ENCODE measurements around the gene CAPN2. TPM values are rescaled to one million over a fixed set of nuclear protein-coding genes. Genes with fewer than 3 reads are reported as not detected.
A peak's percentile ranks its signal among the peaks of the same experiment; 100 is the strongest.

Gene CAPN2
- total and polyA plus RNA-seq, 7 experiments from 2014 or later = 57.6 to 195 (median 99.5) TPM

GRCh38 chr1:223714849-223715603, 2.7 kb downstream of the CAPN2 start:
- ATAC-seq (no peak), DNase-seq (no peak)
- Mint-ChIP-seq H3K36me3 (peaks cover 0 to 45% (median 19%) of the 10 kb centered on the region in 5 donors), H3K4me1 (peaks cover 56 to 80% (median 76%) of the 10 kb centered on the region in 7 donors), H3K27me3 (no peaks in the 10 kb centered on the region), H3K4me3 (peak overlapping the region; percentile 25 to 89 (median 71)), H3K9me3 (no peaks in the 10 kb centered on the region), H3K27ac (peak overlapping the region; percentile 80 to 95 (median 90))
- CTCF ChIA-PET = interaction anchor here (2.0 to 2.1 kb wide), 2 partner anchors 32 to 34 kb away, joined by 6 to 9 read pairs; no protein-coding TSS in a partner anchor
- peak overlapping the region; percentile 4 for H3K4me3 ChIP-seq (ENCODE audit: low read length)
- no peaks in the 10 kb centered on the region for H3K27me3 ChIP-seq (ENCODE audit: control insufficient read depth in 2 of 2, insufficient read depth in 2 of 2, low read length in 2 of 2)
- H3K36me3 ChIP-seq (ENCODE audit: control insufficient read depth in 2 of 3, insufficient read depth in 3 of 3, low read length in 3 of 3) = peaks cover 0 to 15% (median 7%) of the 10 kb centered on the region in 3 experiments
- intact Hi-C loops (cut with micrococcal nuclease) = loop anchor here (1.0 to 10.0 kb wide), 8 partner anchors 17 to 1970 kb away; partner anchors contain the start of genes NVL (in 2 of the 2), AIDA (in 1 of the 2), BROX (in 1 of the 2) and DEGS1 (in 1 of the 2)
- H3K27ac ChIP-seq (ENCODE audit: low read depth, low read length) = peak overlapping the region; percentile 83
- POLR2A ChIA-PET = no interaction called here
- H3K4me1 ChIP-seq (ENCODE audit: control insufficient read depth in 2 of 2, insufficient read depth in 2 of 2, low read length in 2 of 2) = peaks cover 65 to 67% of the 10 kb centered on the region in 2 donors
- no peaks in the 10 kb centered on the region for H3K9me3 ChIP-seq (ENCODE audit: control insufficient read depth in 2 of 3, low read length in 3 of 3)

GRCh38 chr1:223715604-223716172, 3.3 kb downstream of the CAPN2 start:
- H3K4me3 ChIP-seq (ENCODE audit: low read length) = peak overlapping the region; percentile 6
- no peaks in the 10 kb centered on the region for H3K27me3 ChIP-seq (ENCODE audit: control insufficient read depth in 2 of 2, insufficient read depth in 2 of 2, low read length in 2 of 2)
- peaks cover 66 to 67% of the 10 kb centered on the region in 2 donors for H3K4me1 ChIP-seq (ENCODE audit: control insufficient read depth in 2 of 2, insufficient read depth in 2 of 2, low read length in 2 of 2)
- H3K4me1 Mint-ChIP-seq = peaks cover 59 to 84% (median 77%) of the 10 kb centered on the region in 7 donors
- peaks cover 0 to 21% (median 12%) of the 10 kb centered on the region in 3 experiments for H3K36me3 ChIP-seq (ENCODE audit: control insufficient read depth in 2 of 3, insufficient read depth in 3 of 3, low read length in 3 of 3)
- ChIA-PET CTCF (interaction anchor here (1.1 to 2.1 kb wide), 4 partner anchors 17 to 35 kb away, joined by 5 to 9 read pairs (median 6); no protein-coding TSS in a partner anchor), POLR2A (interaction anchor here (1.1 to 4.2 kb wide), 3 partner anchors 13 to 46 kb away, joined by 4 to 38 read pairs (median 5); no protein-coding TSS in a partner anchor)
- H3K9me3 Mint-ChIP-seq = no peaks in the 10 kb centered on the region
- H3K27ac ChIP-seq (ENCODE audit: low read depth, low read length) = peak overlapping the region; percentile 83
- no peak for ATAC-seq
- intact Hi-C loops (cut with micrococcal nuclease) = loop anchor here (1.0 to 10.0 kb wide), 9 partner anchors 11 to 1971 kb away; partner anchors contain the start of genes AIDA (in 1 of the 2), BROX (in 1 of the 2), DEGS1 (in 1 of the 2) and DUSP10 (in 1 of the 2)
- peaks cover 1 to 50% (median 22%) of the 10 kb centered on the region in 5 donors for H3K36me3 Mint-ChIP-seq
- H3K9me3 ChIP-seq (ENCODE audit: control insufficient read depth in 2 of 3, low read length in 3 of 3) = no peaks in the 10 kb centered on the region
- DNase-seq = no peak
- no peaks in the 10 kb centered on the region for H3K27me3 Mint-ChIP-seq
- H3K4me3 Mint-ChIP-seq = peak overlapping the region; percentile 70 to 89 (median 79)
- H3K27ac Mint-ChIP-seq = peak overlapping the region; percentile 80 to 95 (median 90)

- Mint-ChIP-seq H3K4me1 (peaks cover 60 to 85% (median 75%) of the 10 kb centered on the region in 7 donors), H3K27ac (peak overlapping the region; percentile 80 to 95 (median 90)), H3K36me3 (peaks cover 6 to 54% (median 28%) of the 10 kb centered on the region in 5 donors), H3K27me3 (no peaks in the 10 kb centered on the region), H3K9me3 (no peaks in the 10 kb centered on the region), H3K4me3 (peak overlapping the region; percentile 66 to 82 (median 78))
- peaks cover 0 to 28% (median 15%) of the 10 kb centered on the region in 3 experiments for H3K36me3 ChIP-seq (ENCODE audit: control insufficient read depth in 2 of 3, insufficient read depth in 3 of 3, low read length in 3 of 3)
- peak in 8 of 9 donors; percentile 36 to 52 (median 46) for DNase-seq
- ATAC-seq = peak; percentile 63
- peak overlapping the region; percentile 83 for H3K27ac ChIP-seq (ENCODE audit: low read depth, low read length)
- H3K4me1 ChIP-seq (ENCODE audit: control insufficient read depth in 2 of 2, insufficient read depth in 2 of 2, low read length in 2 of 2) = peaks cover 61 to 66% of the 10 kb centered on the region in 2 donors
- H3K27me3 ChIP-seq (ENCODE audit: control insufficient read depth in 2 of 2, insufficient read depth in 2 of 2, low read length in 2 of 2) = no peaks in the 10 kb centered on the region
- intact Hi-C loops (cut with micrococcal nuclease) = loop anchor here (1.0 to 10.0 kb wide), 9 partner anchors 10 to 1972 kb away; partner anchors contain the start of genes AIDA (in 1 of the 2), BROX (in 1 of the 2), DEGS1 (in 1 of the 2) and DUSP10 (in 1 of the 2)
- CTCF ChIA-PET = interaction anchor here (0.6 to 2.1 kb wide), 6 partner anchors 10 to 35 kb away, joined by 3 to 9 read pairs (median 6); no protein-coding TSS in a partner anchor
- H3K4me3 ChIP-seq (ENCODE audit: low read length) = peak overlapping the region; percentile 6
- POLR2A ChIA-PET = interaction anchor here (0.7 to 4.2 kb wide), 8 partner anchors 12 to 467 kb away, joined by 3 to 38 read pairs (median 4); partner anchors contain the start of gene DEGS1
- H3K9me3 ChIP-seq (ENCODE audit: control insufficient read depth in 2 of 3, low read length in 3 of 3) = no peaks in the 10 kb centered on the region
Measured at GRCh38 chr1:223716302-223716862, 4.0 kb downstream of the CAPN2 start.

GRCh38 chr1:223717123-223717522, 4.8 kb downstream of the CAPN2 start:
- Mint-ChIP-seq H3K4me3 (peak overlapping the region; percentile 66 to 82 (median 78)), H3K36me3 (peaks cover 12 to 60% (median 34%) of the 10 kb centered on the region in 5 donors), H3K4me1 (peaks cover 60 to 86% (median 74%) of the 10 kb centered on the region in 7 donors), H3K27me3 (no peaks in the 10 kb centered on the region), H3K27ac (peak overlapping the region; percentile 80 to 95 (median 90)), H3K9me3 (no peaks in the 10 kb centered on the region)
- Histone ChIP-seq H3K27me3 (ENCODE audit: control insufficient read depth in 2 of 2, insufficient read depth in 2 of 2, low read length in 2 of 2) (no peaks in the 10 kb centered on the region), H3K4me3 (ENCODE audit: low read length) (peak overlapping the region; percentile 6), H3K27ac (ENCODE audit: low read depth, low read length) (peak overlapping the region; percentile 83), H3K9me3 (ENCODE audit: control insufficient read depth in 2 of 3, low read length in 3 of 3) (no peaks in the 10 kb centered on the region), H3K4me1 (ENCODE audit: control insufficient read depth in 2 of 2, insufficient read depth in 2 of 2, low read length in 2 of 2) (peaks cover 54 to 67% of the 10 kb centered on the region in 2 donors), H3K36me3 (ENCODE audit: control insufficient read depth in 2 of 3, insufficient read depth in 3 of 3, low read length in 3 of 3) (peaks cover 0 to 28% (median 15%) of the 10 kb centered on the region in 3 experiments)
- DNase-seq = no peak
- CTCF ChIA-PET = interaction anchor here (0.7 to 2.1 kb wide), 6 partner anchors 11 to 34 kb away, joined by 3 to 9 read pairs (median 6); no protein-coding TSS in a partner anchor
- intact Hi-C loops (cut with micrococcal nuclease) = loop anchor here (2.0 to 10.0 kb wide), 6 partner anchors 128 to 1972 kb away; partner anchors contain the start of genes AIDA (in 1 of the 2), BROX (in 1 of the 2), DEGS1 (in 1 of the 2) and DUSP10 (in 1 of the 2)
- POLR2A ChIA-PET = interaction anchor here (0.9 to 4.2 kb wide), 5 partner anchors 11 to 466 kb away, joined by 3 to 38 read pairs (median 3); partner anchors contain the start of gene DEGS1
- no peak for ATAC-seq

GRCh38 chr1:223717695-223718363, 5.5 kb downstream of the CAPN2 start:
- ChIA-PET CTCF (interaction anchor here (0.6 to 1.4 kb wide), 4 partner anchors 22 to 1727 kb away, joined by 3 to 4 read pairs (median 4); no protein-coding TSS in a partner anchor), POLR2A (interaction anchor here (1.0 to 4.2 kb wide), 2 partner anchors 10 to 19 kb away, joined by 3 to 38 read pairs; no protein-coding TSS in a partner anchor)
- peak; percentile 74 for ATAC-seq
- Mint-ChIP-seq H3K4me1 (peaks cover 60 to 89% (median 74%) of the 10 kb centered on the region in 7 donors), H3K27ac (peak overlapping the region in 8 of 9 donors; percentile 63 to 95 (median 86)), H3K9me3 (no peaks in the 10 kb centered on the region), H3K27me3 (no peaks in the 10 kb centered on the region), H3K36me3 (peaks cover 12 to 60% (median 34%) of the 10 kb centered on the region in 5 donors), H3K4me3 (peak overlapping the region in 8 of 10 donors; percentile 33 to 82 (median 71))
- H3K27me3 ChIP-seq (ENCODE audit: control insufficient read depth in 2 of 2, insufficient read depth in 2 of 2, low read length in 2 of 2) = no peaks in the 10 kb centered on the region
- H3K4me3 ChIP-seq (ENCODE audit: low read length) = peak overlapping the region; percentile 6
- H3K27ac ChIP-seq (ENCODE audit: low read depth, low read length) = peak overlapping the region; percentile 83
- H3K9me3 ChIP-seq (ENCODE audit: control insufficient read depth in 2 of 3, low read length in 3 of 3) = no peaks in the 10 kb centered on the region
- H3K4me1 ChIP-seq (ENCODE audit: control insufficient read depth in 2 of 2, insufficient read depth in 2 of 2, low read length in 2 of 2) = peaks cover 54 to 74% of the 10 kb centered on the region in 2 donors
- intact Hi-C loops (cut with micrococcal nuclease) = loop anchor here (2.0 to 10.0 kb wide), 6 partner anchors 127 to 1973 kb away; partner anchors contain the start of genes AIDA (in 1 of the 2), BROX (in 1 of the 2), DEGS1 (in 1 of the 2) and DUSP10 (in 1 of the 2)
- H3K36me3 ChIP-seq (ENCODE audit: control insufficient read depth in 2 of 3, insufficient read depth in 3 of 3, low read length in 3 of 3) = peaks cover 0 to 28% (median 15%) of the 10 kb centered on the region in 3 experiments
- no peak for DNase-seq
